BJ (cell line): ENCODE data around the gene KCND2. TPM values are rescaled to one million over a fixed set of nuclear protein-coding genes. Genes with fewer than 3 reads are reported as not detected.

Experiments
- CTCF ChIA-PET: fragments of 350-600 bp; formaldehyde crosslinking; extraction: SDS; loops from one replicate; lab custom pipeline; 2021; ENCODE audit warnings: antibody characterized with exemption, inconsistent platforms; lab: Yijun Ruan, JAX
- POLR2A ChIA-PET: fragments of 300-600 bp; sonication (Branson Sonifier 250); formaldehyde crosslinking; extraction: SDS; loops from one replicate; lab custom pipeline; 2021; ENCODE audit warnings: antibody characterized with exemption; lab: Charles Lee
- DNase-seq: peaks from one replicate; pipeline ENCODE4 v3.0.0-alpha.2; 2011; ENCODE audit warnings: low read depth
- H3K27me3 ChIP-seq: 2 replicates; pipeline ENCODE4 v1.6.0; 2011; ENCODE audit warnings: low read length; ENCODE audit not compliant: control insufficient read depth, insufficient read depth
- H3K36me3 ChIP-seq: 2 replicates; pipeline ENCODE4 v1.5.1; 2011; ENCODE audit warnings: low read length; ENCODE audit not compliant: control insufficient read depth, insufficient read depth
- H3K4me3 ChIP-seq: 2 replicates; pipeline ENCODE4 v1.5.1; 2011; ENCODE audit warnings: low read depth, mild to moderate bottlenecking, control low read depth, low read length
- CTCF ChIP-seq: IDR thresholded peaks from 2 replicates; pipeline ENCODE4 v1.5.1; 2011; ENCODE audit warnings: low read depth, mild to moderate bottlenecking, control low read depth, inconsistent platforms, low read length, moderate library complexity; ENCODE audit not compliant: insufficient read depth
- polyA plus RNA-seq: library from polyadenylated mRNA; depleted of rRNA; stranded (reverse); fragments of >200 nt; gene quantifications from 2 replicates; pipeline ENCODE4 v1.2.3, GENCODE V29; 2011

KCND2 gene
- polyA plus RNA-seq, 1 experiment: not detected

DNA sequence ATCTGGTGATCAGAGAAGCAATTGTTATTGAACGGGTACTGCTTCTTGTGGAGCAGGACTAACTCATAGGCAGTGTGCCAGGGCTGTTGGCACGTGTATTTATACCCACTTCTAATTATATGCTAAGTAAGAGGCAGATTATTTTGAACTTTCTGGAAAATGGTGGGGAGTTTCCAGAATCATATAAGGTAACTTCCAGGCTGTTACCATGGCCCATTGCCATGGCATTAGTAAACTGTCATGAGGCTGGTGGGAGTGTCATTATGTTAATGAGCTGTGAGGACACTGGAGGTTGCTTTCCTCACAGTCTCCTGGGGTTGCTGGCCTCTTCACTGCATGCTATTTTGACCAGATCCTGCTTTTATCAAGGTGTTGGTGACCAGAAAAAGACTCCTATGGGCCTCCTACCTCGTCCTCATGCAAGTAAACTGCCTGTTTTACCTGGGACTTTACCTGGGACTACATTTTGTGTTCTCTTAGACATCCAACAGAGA lies 122.6 kb downstream of the KCND2 start:
- H3K36me3 ChIP-seq: no peaks in the 10 kb centered on the region
- no peak overlapping the region for H3K4me3 ChIP-seq
- H3K27me3 ChIP-seq: no peaks in the 10 kb centered on the region
- DNase-seq: no peak
- POLR2A ChIA-PET: no interaction called here
- CTCF ChIA-PET: no interaction called here
- TF ChIP-seq CTCF: no peak

- DNase-seq: no peak
- H3K27me3 ChIP-seq: no peaks in the 10 kb centered on the region
- H3K36me3 ChIP-seq: no peaks in the 10 kb centered on the region
- CTCF ChIA-PET: interaction anchor here (0.8 kb wide), 1 partner anchor 14 kb away, joined by 3 read pairs; no protein-coding TSS in a partner anchor
- TF ChIP-seq CTCF: no peak
- POLR2A ChIA-PET: no interaction called here
- H3K4me3 ChIP-seq: no peak overlapping the region
Observed at GRCh38 chr7:120398284-120399000, 125.5 kb downstream of the KCND2 start.

DNA sequence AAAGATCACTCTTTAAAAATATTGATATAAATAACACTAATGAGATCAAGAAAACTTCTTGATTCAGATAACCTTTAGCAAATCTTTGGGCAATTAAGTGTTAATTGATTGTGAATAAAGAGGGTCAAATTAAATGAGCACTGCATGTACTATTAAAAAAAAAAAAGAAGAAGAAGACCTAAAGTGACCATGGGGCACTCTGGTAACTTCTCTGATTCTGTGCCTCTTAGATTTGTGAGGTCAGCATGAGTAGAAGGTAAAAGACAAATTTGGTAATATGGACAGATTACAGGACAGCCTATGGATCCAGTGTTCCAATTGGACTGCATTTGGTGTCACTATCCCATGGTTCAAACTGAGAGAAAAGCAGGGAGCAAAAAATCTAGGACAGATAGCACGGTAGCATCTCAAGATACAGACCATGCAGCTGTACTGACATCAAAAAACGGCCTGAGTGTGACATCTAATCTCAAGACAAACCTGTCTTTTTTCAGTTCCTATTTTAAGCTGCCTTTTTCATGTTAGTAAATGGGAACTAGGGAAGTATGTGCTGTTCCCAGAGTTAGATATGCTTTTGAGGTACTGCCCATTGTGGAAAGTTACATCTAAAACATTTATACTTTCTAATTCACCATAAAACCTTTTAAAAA lies 128.0 kb downstream of the KCND2 start:
- CTCF ChIA-PET: no interaction called here
- no peak for TF ChIP-seq CTCF
- DNase-seq: no peak

GRCh38 chr7:120402079-120402767 lies 129.2 kb downstream of the KCND2 start:
- CTCF ChIA-PET: no interaction called here
- Histone ChIP-seq H3K36me3 (no peaks in the 10 kb centered on the region), H3K27me3 (no peaks in the 10 kb centered on the region), H3K4me3 (no peak overlapping the region)
- no peak for TF ChIP-seq CTCF
- DNase-seq: no peak
- POLR2A ChIA-PET: no interaction called here

More for the DNA sequence above, 128.0 kb downstream of the KCND2 start:
- Histone ChIP-seq H3K4me3 (no peak overlapping the region), H3K36me3 (no peaks in the 10 kb centered on the region), H3K27me3 (no peaks in the 10 kb centered on the region)
- POLR2A ChIA-PET: no interaction called here

DNA sequence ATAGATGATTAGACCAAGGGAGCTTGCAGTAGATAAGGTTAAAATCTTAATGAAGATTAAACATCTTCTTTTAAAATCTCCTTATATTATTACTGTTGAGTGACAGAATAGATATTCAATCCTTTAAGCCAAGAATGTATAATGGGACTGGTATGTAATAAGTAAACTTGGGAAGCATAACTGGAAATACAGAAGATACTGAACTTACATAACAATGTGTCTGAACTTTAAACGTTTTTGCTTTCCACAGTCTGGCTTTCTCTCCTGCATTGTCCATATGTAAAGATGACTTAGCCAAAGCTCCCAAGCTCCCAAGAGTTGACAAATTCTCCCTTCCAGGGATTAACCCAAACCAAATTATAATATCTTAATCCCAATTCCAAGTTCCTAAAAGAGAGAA lies 129.8 kb downstream of the KCND2 start:
- Histone ChIP-seq H3K27me3 (no peaks in the 10 kb centered on the region), H3K4me3 (no peak overlapping the region), H3K36me3 (no peaks in the 10 kb centered on the region)
- no peak for TF ChIP-seq CTCF
- POLR2A ChIA-PET: no interaction called here
- DNase-seq: no peak
- CTCF ChIA-PET: no interaction called here
